Measurements from ENCODE around the gene FBN1. TPM values are rescaled to one million over a fixed set of nuclear protein-coding genes. Genes with fewer than 3 reads are reported as not detected.

Gene FBN1
- total RNA-seq: 2.0 and 3.3 TPM in 2 replicates

DNA sequence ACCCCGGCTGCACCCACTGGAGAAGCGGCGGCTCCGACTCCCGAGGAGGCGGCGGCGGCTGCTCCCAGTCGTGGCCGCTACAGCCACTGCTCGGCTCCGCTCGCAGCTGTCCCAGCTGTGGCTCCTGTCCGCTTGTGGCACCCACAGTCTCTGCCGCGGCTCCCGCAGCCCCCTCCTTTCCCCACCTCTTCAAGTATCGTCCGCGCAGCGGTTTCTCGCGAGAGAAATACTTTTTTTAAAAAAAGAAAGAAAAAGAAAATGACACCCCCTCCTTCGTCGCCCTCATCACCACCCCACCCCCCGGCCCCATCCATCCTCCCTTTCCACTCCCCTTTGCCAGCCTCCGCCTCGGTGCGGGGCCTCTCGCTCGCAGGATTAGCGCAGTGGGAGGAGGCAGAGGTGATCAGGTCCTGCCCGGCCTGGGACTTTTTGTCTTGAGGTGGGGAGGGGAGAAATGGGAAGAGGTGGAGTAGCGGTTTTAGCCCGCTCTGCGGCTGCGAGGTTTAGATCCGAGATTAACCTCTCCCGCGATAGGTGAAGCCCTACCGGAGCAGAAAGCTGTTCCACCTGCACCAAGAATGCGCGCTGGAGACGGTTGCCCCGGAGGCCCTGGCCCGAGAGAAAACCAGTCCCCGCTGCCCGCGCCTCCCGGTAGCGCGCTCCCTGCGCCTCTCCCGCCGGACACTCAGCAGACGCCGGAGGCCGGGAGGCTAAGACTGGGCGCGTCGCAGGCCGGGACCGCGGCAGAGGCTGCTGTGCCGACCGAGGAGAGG, at the start of gene FBN1:
FBN1 (minus strand) TSS at position 152 of the 773 bp plus-strand sequence. CDS start 940 bp downstream, outside the sequence.

Other genes with a start within 250 kb of the FBN1 start
- 3.4 and 5.0 TPM in 2 replicates for gene CEP152, start 165.4 kb upstream of the FBN1 start, total RNA-seq
- gene EID1, start 232.4 kb upstream of the FBN1 start, total RNA-seq: 105 and 121 TPM in 2 replicates